SK-N-SH treated with all-trans-retinoic acid at 6 μM for 48 hours (cell line): Measurements from ENCODE around the gene NKX1-1.

ENCODE experiments used
- ATAC-seq: fragments of 200-7000 bp; cut with Tn5 transposase; 3 replicates; pipeline ENCODE4 v1.9.1; 2020; ENCODE audit warnings: mild to moderate bottlenecking, moderate library complexity
- ARNTL ChIP-seq: fragments of 450-650 bp; formaldehyde crosslinking; IDR thresholded peaks from 2 replicates; pipeline ENCODE4 v1.5.0; 2020; ENCODE audit warnings: low read depth, mild to moderate bottlenecking, moderate library complexity, borderline replicate concordance
- CREB5 ChIP-seq: fragments of 250-450 bp; sonication (Bioruptor Pico); IDR thresholded peaks from 2 replicates; pipeline ENCODE4 v1.5.1; 2020; ENCODE audit warnings: low read depth, mild to moderate bottlenecking, moderate library complexity
- CSDC2 ChIP-seq: fragments of 250-450 bp; sonication (Bioruptor Pico); IDR thresholded peaks from 2 replicates; pipeline ENCODE4 v1.5.0; 2020; ENCODE audit warnings: mild to moderate bottlenecking, moderate library complexity
- ESRRG ChIP-seq: fragments of 250-450 bp; sonication (Bioruptor Pico); IDR thresholded peaks from 2 replicates; pipeline ENCODE4 v1.6.1; 2021; ENCODE audit warnings: mild to moderate bottlenecking
- ISL1 ChIP-seq: fragments of 250-450 bp; sonication (Bioruptor Pico); IDR thresholded peaks from 2 replicates; pipeline ENCODE4 v2.1.2; 2022; ENCODE audit warnings: mild to moderate bottlenecking, moderate library complexity
- OSR1 ChIP-seq: fragments of 250-450 bp; sonication (Bioruptor Pico); IDR thresholded peaks from 2 replicates; pipeline ENCODE4 v1.8.0; 2022; ENCODE audit warnings: moderate library complexity, mild to moderate bottlenecking, inconsistent platforms
- PATZ1 ChIP-seq: fragments of 250-450 bp; sonication (Bioruptor Pico); IDR thresholded peaks from 2 replicates; pipeline ENCODE4 v1.8.0; 2020; ENCODE audit warnings: mild to moderate bottlenecking, moderate library complexity, borderline replicate concordance
- POU6F1 ChIP-seq: fragments of 250-450 bp; sonication (Bioruptor Pico); IDR thresholded peaks from 2 replicates; pipeline ENCODE4 v1.8.0; 2021; ENCODE audit warnings: low read depth, mild to moderate bottlenecking, moderate library complexity, borderline replicate concordance
- PPARA ChIP-seq: fragments of 250-450 bp; sonication (Bioruptor Pico); IDR thresholded peaks from 2 replicates; pipeline ENCODE4 v1.5.0; 2020; ENCODE audit warnings: mild to moderate bottlenecking, borderline replicate concordance
- SNAI2 ChIP-seq: fragments of 250-450 bp; sonication (Bioruptor Pico); IDR thresholded peaks from 2 replicates; pipeline ENCODE4 v1.5.0; 2020; ENCODE audit warnings: mild to moderate bottlenecking, moderate library complexity
- TCF4 ChIP-seq: fragments of 250-450 bp; sonication (Bioruptor Pico); IDR thresholded peaks from 2 replicates; pipeline ENCODE4 v1.8.0; 2021; ENCODE audit warnings: mild to moderate bottlenecking, moderate library complexity, borderline replicate concordance
- TOX ChIP-seq: fragments of 250-450 bp; sonication (Bioruptor Pico); IDR thresholded peaks from 2 replicates; pipeline ENCODE4 v1.8.0; 2021; ENCODE audit warnings: mild to moderate bottlenecking, moderate library complexity, borderline replicate concordance
- TSHZ2 ChIP-seq: fragments of 250-450 bp; sonication (Bioruptor Pico); IDR thresholded peaks from 2 replicates; pipeline ENCODE4 v1.5.0; 2020; ENCODE audit warnings: mild to moderate bottlenecking, moderate library complexity
- ZC3H10 ChIP-seq: fragments of 250-450 bp; sonication (Bioruptor Pico); IDR thresholded peaks from 2 replicates; pipeline ENCODE4 v1.5.1; 2021; ENCODE audit warnings: mild to moderate bottlenecking, moderate library complexity
- ZFP3 ChIP-seq: fragments of 250-450 bp; sonication (Bioruptor Pico); IDR thresholded peaks from 2 replicates; pipeline ENCODE4 v1.5.0; 2020; ENCODE audit warnings: mild to moderate bottlenecking, moderate library complexity
- ZFP30 ChIP-seq: fragments of 450-650 bp; formaldehyde crosslinking; IDR thresholded peaks from 2 replicates; pipeline ENCODE4 v1.5.0; 2022; ENCODE audit warnings: mild to moderate bottlenecking, moderate library complexity
- ZNF565 ChIP-seq: fragments of 450-650 bp; formaldehyde crosslinking; conservative IDR thresholded peaks from 2 replicates; pipeline ENCODE4 v1.5.0; 2020; ENCODE audit warnings: low read depth, mild to moderate bottlenecking, moderate library complexity
- ZNF70 ChIP-seq: fragments of 450-650 bp; formaldehyde crosslinking; IDR thresholded peaks from 2 replicates; pipeline ENCODE4 v1.5.0; 2020; ENCODE audit warnings: mild to moderate bottlenecking, moderate library complexity
- ZNF8 ChIP-seq: fragments of 450-650 bp; formaldehyde crosslinking; IDR thresholded peaks from 2 replicates; pipeline ENCODE4 v1.5.0; 2020; ENCODE audit warnings: mild to moderate bottlenecking, moderate library complexity
- TF ChIP-seq, protein P1 (sequence below): fragments of 250-450 bp; sonication (Bioruptor Pico); IDR thresholded peaks from 2 replicates; pipeline ENCODE4 v1.5.1; 2021; ENCODE audit warnings: mild to moderate bottlenecking, moderate library complexity

Gene NKX1-1

GRCh38 chr4:1366371-1367229 lies 39.6 kb downstream of the NKX1-1 start (continued):
- TF ChIP-seq POU6F1 (CRISPR knock-in tag): no peak
- no peak for TF ChIP-seq ZFP3
- TF ChIP-seq ESRRG: no peak
- TF ChIP-seq ZNF70 (CRISPR knock-in tag): no peak
- no peak for TF ChIP-seq ZFP30 (CRISPR knock-in tag)

- TF ChIP-seq ZC3H10 (CRISPR knock-in tag): no peak
- no peak for TF ChIP-seq OSR1 (CRISPR knock-in tag)
- TF ChIP-seq ZNF8 (CRISPR knock-in tag): no peak
- TF ChIP-seq ZNF70 (CRISPR knock-in tag): no peak
- no peak for TF ChIP-seq CSDC2
- TF ChIP-seq POU6F1 (CRISPR knock-in tag): no peak
- TF ChIP-seq ZNF565 (CRISPR knock-in tag): no peak
- TF ChIP-seq TOX (CRISPR knock-in tag): no peak
- TF ChIP-seq CREB5: no peak
- no peak for TF ChIP-seq PPARA
- TF ChIP-seq PATZ1 (CRISPR knock-in tag): no peak
- TF ChIP-seq ARNTL (CRISPR knock-in tag): no peak
- no peak for TF ChIP-seq ZFP30 (CRISPR knock-in tag)
- no peak for TF ChIP-seq SNAI2
- no peak for TF ChIP-seq TSHZ2 (CRISPR knock-in tag)
- TF ChIP-seq ISL1 (CRISPR knock-in tag): no peak
- no peak for ATAC-seq
Observed at GRCh38 chr4:1365271-1366178, 40.7 kb downstream of the NKX1-1 start.

GRCh38 chr4:1364748-1365147 lies 41.5 kb downstream of the NKX1-1 start:
- no peak for TF ChIP-seq ISL1 (CRISPR knock-in tag)
- TF ChIP-seq, protein P1, sequence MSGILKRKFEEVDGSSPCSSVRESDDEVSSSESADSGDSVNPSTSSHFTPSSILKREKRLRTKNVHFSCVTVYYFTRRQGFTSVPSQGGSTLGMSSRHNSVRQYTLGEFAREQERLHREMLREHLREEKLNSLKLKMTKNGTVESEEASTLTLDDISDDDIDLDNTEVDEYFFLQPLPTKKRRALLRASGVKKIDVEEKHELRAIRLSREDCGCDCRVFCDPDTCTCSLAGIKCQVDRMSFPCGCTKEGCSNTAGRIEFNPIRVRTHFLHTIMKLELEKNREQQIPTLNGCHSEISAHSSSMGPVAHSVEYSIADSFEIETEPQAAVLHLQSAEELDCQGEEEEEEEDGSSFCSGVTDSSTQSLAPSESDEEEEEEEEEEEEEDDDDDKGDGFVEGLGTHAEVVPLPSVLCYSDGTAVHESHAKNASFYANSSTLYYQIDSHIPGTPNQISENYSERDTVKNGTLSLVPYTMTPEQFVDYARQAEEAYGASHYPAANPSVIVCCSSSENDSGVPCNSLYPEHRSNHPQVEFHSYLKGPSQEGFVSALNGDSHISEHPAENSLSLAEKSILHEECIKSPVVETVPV (CRISPR knock-in tag): no peak
- TF ChIP-seq ZNF70 (CRISPR knock-in tag): no peak
- no peak for TF ChIP-seq ZNF8 (CRISPR knock-in tag)
- TF ChIP-seq ZNF565 (CRISPR knock-in tag): no peak
- no peak for TF ChIP-seq TCF4 (CRISPR knock-in tag)
- TF ChIP-seq ARNTL (CRISPR knock-in tag): no peak
- no peak for TF ChIP-seq PPARA
- no peak for TF ChIP-seq POU6F1 (CRISPR knock-in tag)
- ATAC-seq: no peak
